Right lobe of liver (tissue), 6 donors: Measurements from ENCODE around the gene ME1. TPM values are rescaled to one million over a fixed set of nuclear protein-coding genes. Genes with fewer than 3 reads are reported as not detected.
"Not testable (repeated sequence)": the region's sequence is repeated elsewhere in the genome, so short reads cannot be mapped to it uniquely, and the experiment has no call there.

ENCODE experiments used
- ATAC-seq, 4 donors: fragments of 200-7000 bp; cut with Tn5 transposase; one replicate each; pipeline ENCODE4 v1.9.1; 2020; ENCODE audit warnings: mild to moderate bottlenecking in 4 of 4, moderate library complexity in 4 of 4
- DNase-seq, 3 donors: peaks; one replicate each; pipeline ENCODE4 v3.0.0-alpha.2; 2020
- H3K27ac ChIP-seq, 3 donors: fragments of 200-600 bp; one replicate each; pipeline ENCODE4 v1.8.0; 2022
- H3K27me3 ChIP-seq, 2 donors: fragments of 200-600 bp; one replicate each; pipeline ENCODE4 v1.8.0; 2022
- H3K36me3 ChIP-seq, 4 donors: fragments of 200-600 bp; sonication (generic) in 1 of 4; one replicate each; pipeline versions ENCODE4 v1.5.1 to v1.8.0; 2017 to 2022; ENCODE audit warnings: control low read depth in 1 of 4
- H3K4me1 ChIP-seq, 4 donors: fragments of 200-600 bp; sonication (generic) in 1 of 4; one replicate each; pipeline versions ENCODE4 v1.5.1 to v1.8.0; 2017 to 2022; ENCODE audit warnings: control low read depth in 1 of 4
- H3K4me3 ChIP-seq, 3 donors: fragments of 200-600 bp; one replicate each; pipeline ENCODE4 v1.8.0; 2022
- H3K9me3 ChIP-seq, 4 donors: fragments of 200-600 bp; sonication (generic) in 1 of 4; one replicate each; pipeline versions ENCODE4 v1.5.1 to v1.8.0; 2017 to 2022; ENCODE audit warnings: control low read depth in 1 of 4
- POLR2A ChIP-seq: fragments of 450-650 bp; IDR thresholded peaks from one replicate; pipeline ENCODE4 v1.6.1; 2017; ENCODE audit warnings: antibody characterized with exemption, mild to moderate bottlenecking
- WGBS: methylation state at CpG from one replicate; pipeline ENCODE4 v1.1.6; 2018; ENCODE audit warnings: low coverage, low lambda C conversion rate; ENCODE audit not compliant: insufficient coverage; ENCODE audit errors: missing lambda C conversion rate; 5-methylcytosine and 5-hydroxymethylcytosine counted together
- intact Hi-C, 2 donors: fragments of 100-400 bp; cut with DNase I; formaldehyde crosslinking; loops; one replicate each; pipeline versions ENCODE4 v1.11.2 to v1.14.1; 2022
- total RNA-seq, 6 experiments: library from RNA; depleted of rRNA in 2 of 6; stranded (reverse); fragments of >200 nt in 2 of 6; fragmentation: NEBNext Ultra II Directional in 3 of 6; extraction: Animal tissue kit (Norgen Biotek cat#: 25700) in 3 of 6; gene quantifications; one replicate each; pipeline versions ENCODE4 v1.1.0 to v1.2.4, GENCODE V29; 2016 to 2023
- TF ChIP-seq, protein P1 (sequence below), 4 donors: fragments of 200-600 bp in 3 of 4; fragments of 450-650 bp in 1 of 4; IDR thresholded peaks; one replicate each; pipeline versions ENCODE4 v1.5.1 to v1.8.0; 2016 to 2022; ENCODE audit warnings: antibody characterized with exemption in 4 of 4, mild to moderate bottlenecking in 2 of 4
- donor health status: DM: no; HTN: yes; CAD: no.
- donor health status: DM: no; HTN: no; CAD: no.
- donor health status: DM: no; HTN: no; CAD: no.
- donor health status: DM: no; HTN: yes; CAD: no.
- donor health status: DM: no; HTN: yes; CAD: no.

The ME1 gene
- total RNA-seq, 6 experiments from 2014 or later: 10.1 to 18.2 (median 13.3) TPM

DNA sequence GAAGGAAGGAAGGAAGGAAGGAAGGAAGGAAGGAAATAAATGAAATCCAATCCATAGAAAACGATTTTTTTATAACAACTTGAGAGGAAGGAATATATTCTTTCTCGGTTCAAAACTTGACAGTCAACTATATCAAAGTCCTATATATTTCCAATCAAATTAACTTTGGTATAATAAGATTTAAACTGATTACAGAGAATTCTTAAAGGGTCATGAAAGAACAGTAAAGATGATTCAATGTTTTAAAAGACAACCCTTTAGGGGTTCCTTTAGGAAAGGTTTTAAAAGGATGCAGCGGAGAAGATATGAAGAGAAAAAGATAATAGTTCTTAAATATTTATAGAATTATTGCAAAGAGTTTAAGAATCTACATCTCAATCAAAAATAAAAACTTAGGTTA is 61.2 kb downstream of the ME1 start:
- intact Hi-C loops: no loop called here
- TF ChIP-seq, protein P1, sequence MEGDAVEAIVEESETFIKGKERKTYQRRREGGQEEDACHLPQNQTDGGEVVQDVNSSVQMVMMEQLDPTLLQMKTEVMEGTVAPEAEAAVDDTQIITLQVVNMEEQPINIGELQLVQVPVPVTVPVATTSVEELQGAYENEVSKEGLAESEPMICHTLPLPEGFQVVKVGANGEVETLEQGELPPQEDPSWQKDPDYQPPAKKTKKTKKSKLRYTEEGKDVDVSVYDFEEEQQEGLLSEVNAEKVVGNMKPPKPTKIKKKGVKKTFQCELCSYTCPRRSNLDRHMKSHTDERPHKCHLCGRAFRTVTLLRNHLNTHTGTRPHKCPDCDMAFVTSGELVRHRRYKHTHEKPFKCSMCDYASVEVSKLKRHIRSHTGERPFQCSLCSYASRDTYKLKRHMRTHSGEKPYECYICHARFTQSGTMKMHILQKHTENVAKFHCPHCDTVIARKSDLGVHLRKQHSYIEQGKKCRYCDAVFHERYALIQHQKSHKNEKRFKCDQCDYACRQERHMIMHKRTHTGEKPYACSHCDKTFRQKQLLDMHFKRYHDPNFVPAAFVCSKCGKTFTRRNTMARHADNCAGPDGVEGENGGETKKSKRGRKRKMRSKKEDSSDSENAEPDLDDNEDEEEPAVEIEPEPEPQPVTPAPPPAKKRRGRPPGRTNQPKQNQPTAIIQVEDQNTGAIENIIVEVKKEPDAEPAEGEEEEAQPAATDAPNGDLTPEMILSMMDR (IDR thresholded peaks at IDR 0.05): no peak
- no peak for TF ChIP-seq POLR2A
- Histone ChIP-seq H3K36me3 (no peaks in the 10 kb centered on the region), H3K27me3 (no peaks in the 10 kb centered on the region), H3K4me1 (no peaks in the 10 kb centered on the region), H3K9me3 (no peaks in the 10 kb centered on the region), H3K27ac (no peak overlapping the region), H3K4me3 (no peak overlapping the region)
- ATAC-seq: no peak
- DNase-seq: no peak
- WGBS: 62% methylated on average over 3 of the region's 3 CpGs

DNA sequence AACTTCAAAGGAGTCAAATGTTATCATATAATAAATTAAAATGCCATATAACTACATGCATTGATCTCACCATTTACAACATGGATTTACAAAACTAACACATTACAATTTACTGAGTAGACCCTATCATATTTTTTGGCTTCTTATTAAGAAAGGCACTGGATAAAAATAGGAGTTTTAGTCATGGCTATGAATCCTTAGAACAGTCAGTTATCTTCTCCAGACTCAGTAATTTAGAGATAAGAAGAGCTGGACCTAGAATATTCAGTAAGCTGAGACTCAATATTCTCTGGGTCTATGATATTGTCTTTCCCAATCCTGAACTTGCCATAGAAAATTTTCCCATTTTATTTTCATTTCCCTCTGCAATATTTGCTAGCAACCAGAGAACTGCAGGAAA is 62.3 kb downstream of the ME1 start:
- Histone ChIP-seq H3K27ac (no peak overlapping the region), H3K4me3 (no peak overlapping the region), H3K27me3 (no peaks in the 10 kb centered on the region), H3K4me1 (no peaks in the 10 kb centered on the region), H3K9me3 (no peaks in the 10 kb centered on the region), H3K36me3 (no peaks in the 10 kb centered on the region)
- ATAC-seq (no peak), DNase-seq (no peak)
- TF ChIP-seq, protein P1 (IDR thresholded peaks at IDR 0.05): no peak
- no peak for TF ChIP-seq POLR2A
- intact Hi-C loops: no loop called here

DNA sequence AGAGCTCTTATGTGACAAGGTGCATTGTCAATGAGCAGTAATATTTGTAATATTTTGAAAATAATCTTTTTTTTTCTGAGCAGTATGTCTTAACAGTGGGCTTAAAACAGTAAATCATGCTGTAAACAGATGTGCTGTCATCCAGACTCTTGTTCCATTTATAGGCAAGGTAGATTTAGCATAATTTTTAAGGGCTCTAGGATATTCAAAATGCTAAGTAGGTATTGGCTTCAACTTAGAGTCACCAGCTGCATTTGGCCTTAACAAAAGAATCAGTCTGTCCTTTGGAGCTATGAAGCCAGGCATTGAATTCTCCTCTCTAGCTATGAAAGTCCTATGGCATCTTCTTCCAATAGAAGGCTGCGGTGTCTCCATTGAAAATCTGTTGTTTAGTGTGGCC is 63.7 kb downstream of the ME1 start:
- H3K27me3 ChIP-seq: no peaks in the 10 kb centered on the region
- no peaks in the 10 kb centered on the region for H3K9me3 ChIP-seq
- no peaks in the 10 kb centered on the region for H3K4me1 ChIP-seq
- H3K4me3 ChIP-seq: no peak overlapping the region
- ATAC-seq: no peak
- intact Hi-C loops: no loop called here
- no peaks in the 10 kb centered on the region for H3K36me3 ChIP-seq
- no peak overlapping the region for H3K27ac ChIP-seq
- no peak for DNase-seq
- TF ChIP-seq, protein P1 (IDR thresholded peaks at IDR 0.05): no peak
- no peak for TF ChIP-seq POLR2A
- WGBS: 100% methylated on average over 1 of the region's 1 CpG

DNA sequence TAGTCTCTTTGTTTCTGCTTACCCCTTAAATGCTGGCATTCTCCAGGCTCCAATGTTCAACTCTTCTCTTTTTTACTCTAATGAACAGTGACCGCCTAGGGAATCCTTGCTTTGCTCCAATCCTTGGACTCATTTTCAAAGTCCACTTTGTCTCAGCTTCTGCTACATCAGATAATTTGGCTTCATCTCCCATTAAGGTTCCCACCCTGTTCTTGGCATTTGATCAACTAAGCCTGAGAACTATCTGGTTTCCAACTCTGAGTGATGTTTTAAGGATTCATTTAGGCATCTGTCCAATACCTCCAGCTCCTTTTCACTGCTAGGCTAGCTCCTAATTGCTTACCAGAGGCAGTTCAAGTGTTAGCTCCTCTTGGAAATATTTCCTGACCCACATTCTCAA is 64.9 kb downstream of the ME1 start:
- Histone ChIP-seq H3K4me1 (no peaks in the 10 kb centered on the region), H3K4me3 (no peak overlapping the region), H3K27me3 (no peaks in the 10 kb centered on the region), H3K9me3 (no peaks in the 10 kb centered on the region), H3K27ac (no peak overlapping the region), H3K36me3 (no peaks in the 10 kb centered on the region)
- DNase-seq (no peak), ATAC-seq (no peak)
- TF ChIP-seq, protein P1 (IDR thresholded peaks at IDR 0.05): no peak
- TF ChIP-seq POLR2A: no peak
- intact Hi-C loops: no loop called here
- 83% methylated on average over 1 of the region's 1 CpG for WGBS

DNA sequence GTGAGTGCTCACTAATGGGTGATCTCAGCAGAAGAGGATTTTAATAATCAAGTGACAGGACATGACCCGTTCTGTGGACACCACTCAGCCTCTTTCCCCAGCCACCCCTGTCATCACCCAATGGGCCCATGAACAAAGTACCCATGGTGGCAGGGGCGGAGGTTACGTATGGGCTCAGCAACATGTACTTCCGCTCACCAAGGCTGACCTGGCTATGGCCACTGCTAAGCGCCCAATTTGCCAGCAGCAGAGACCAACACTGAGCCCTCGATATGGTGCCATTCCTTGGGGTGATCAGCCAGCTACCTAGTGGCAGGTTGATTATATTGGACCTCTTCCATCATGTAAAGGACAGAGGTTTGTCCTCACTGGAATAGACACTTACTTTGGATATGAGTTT is 68.5 kb downstream of the ME1 start:
- DNase-seq, intact Hi-C loops, H3K27ac ChIP-seq, H3K9me3 ChIP-seq, ATAC-seq, H3K4me3 ChIP-seq, H3K27me3 ChIP-seq, H3K36me3 ChIP-seq, H3K4me1 ChIP-seq: not testable (repeated sequence)
- WGBS: no CpG with 5 or more reads among the region's 6 CpGs
